Esophagus muscularis mucosa (tissue), 4 donors: Measurements from ENCODE around the gene FASTK.

Source experiments
- EP300 ChIP-seq: sonication (generic); formaldehyde crosslinking; IDR thresholded peaks from one replicate; pipeline ENCODE4 v1.6.1; 2017; ENCODE audit warnings: antibody characterized with exemption
- POLR2A ChIP-seq: fragments of 450-650 bp; IDR thresholded peaks from one replicate; pipeline ENCODE4 v1.6.1; 2017; ENCODE audit warnings: antibody characterized with exemption, moderate library complexity, mild to moderate bottlenecking, low read depth
- POLR2AphosphoS5 ChIP-seq, 2 donors: sonication (generic); formaldehyde crosslinking; IDR thresholded peaks; one replicate each; pipeline ENCODE4 v1.6.1; 2017; ENCODE audit warnings: antibody characterized with exemption in 2 of 2
- TF ChIP-seq, protein P1 (sequence below), 3 experiments: fragments of 200-600 bp in 2 of 3; fragments of 450-650 bp in 1 of 3; sonication (generic) in 2 of 3; IDR thresholded peaks; one replicate each; pipeline ENCODE4 v1.5.1; 2017 to 2019; ENCODE audit warnings: antibody characterized with exemption in 3 of 3, mild to moderate bottlenecking in 2 of 3, moderate library complexity in 1 of 3

DNA sequence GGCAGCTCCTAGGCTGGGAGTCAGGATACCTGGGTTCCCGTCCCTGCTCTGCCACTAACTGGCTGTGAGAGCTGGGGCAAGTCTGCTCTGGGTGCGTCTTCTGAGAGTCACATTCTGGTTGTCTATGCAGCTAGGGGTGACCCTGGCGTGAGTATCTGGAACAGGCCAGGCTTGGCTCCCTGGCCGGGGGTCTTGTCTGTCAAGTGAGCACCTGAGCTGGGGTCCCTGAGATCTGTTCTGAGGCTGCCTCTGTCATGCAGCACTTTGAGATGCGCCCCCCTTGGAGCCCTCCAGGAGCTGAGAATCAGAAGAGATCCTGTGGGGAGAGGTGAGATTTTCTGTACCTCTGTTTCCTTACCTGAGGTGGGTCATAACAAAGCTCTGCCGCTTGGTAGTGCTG lies 13.1 kb upstream of the FASTK start:
- TF ChIP-seq, protein P1, sequence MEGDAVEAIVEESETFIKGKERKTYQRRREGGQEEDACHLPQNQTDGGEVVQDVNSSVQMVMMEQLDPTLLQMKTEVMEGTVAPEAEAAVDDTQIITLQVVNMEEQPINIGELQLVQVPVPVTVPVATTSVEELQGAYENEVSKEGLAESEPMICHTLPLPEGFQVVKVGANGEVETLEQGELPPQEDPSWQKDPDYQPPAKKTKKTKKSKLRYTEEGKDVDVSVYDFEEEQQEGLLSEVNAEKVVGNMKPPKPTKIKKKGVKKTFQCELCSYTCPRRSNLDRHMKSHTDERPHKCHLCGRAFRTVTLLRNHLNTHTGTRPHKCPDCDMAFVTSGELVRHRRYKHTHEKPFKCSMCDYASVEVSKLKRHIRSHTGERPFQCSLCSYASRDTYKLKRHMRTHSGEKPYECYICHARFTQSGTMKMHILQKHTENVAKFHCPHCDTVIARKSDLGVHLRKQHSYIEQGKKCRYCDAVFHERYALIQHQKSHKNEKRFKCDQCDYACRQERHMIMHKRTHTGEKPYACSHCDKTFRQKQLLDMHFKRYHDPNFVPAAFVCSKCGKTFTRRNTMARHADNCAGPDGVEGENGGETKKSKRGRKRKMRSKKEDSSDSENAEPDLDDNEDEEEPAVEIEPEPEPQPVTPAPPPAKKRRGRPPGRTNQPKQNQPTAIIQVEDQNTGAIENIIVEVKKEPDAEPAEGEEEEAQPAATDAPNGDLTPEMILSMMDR (IDR thresholded peaks at IDR 0.05) = no peak
- TF ChIP-seq POLR2A (no peak), POLR2AphosphoS5 (IDR thresholded peaks at IDR 0.05) (no peak), EP300 (no peak)
